ENCODE results near the gene NOTUM.

Gene NOTUM

DNA sequence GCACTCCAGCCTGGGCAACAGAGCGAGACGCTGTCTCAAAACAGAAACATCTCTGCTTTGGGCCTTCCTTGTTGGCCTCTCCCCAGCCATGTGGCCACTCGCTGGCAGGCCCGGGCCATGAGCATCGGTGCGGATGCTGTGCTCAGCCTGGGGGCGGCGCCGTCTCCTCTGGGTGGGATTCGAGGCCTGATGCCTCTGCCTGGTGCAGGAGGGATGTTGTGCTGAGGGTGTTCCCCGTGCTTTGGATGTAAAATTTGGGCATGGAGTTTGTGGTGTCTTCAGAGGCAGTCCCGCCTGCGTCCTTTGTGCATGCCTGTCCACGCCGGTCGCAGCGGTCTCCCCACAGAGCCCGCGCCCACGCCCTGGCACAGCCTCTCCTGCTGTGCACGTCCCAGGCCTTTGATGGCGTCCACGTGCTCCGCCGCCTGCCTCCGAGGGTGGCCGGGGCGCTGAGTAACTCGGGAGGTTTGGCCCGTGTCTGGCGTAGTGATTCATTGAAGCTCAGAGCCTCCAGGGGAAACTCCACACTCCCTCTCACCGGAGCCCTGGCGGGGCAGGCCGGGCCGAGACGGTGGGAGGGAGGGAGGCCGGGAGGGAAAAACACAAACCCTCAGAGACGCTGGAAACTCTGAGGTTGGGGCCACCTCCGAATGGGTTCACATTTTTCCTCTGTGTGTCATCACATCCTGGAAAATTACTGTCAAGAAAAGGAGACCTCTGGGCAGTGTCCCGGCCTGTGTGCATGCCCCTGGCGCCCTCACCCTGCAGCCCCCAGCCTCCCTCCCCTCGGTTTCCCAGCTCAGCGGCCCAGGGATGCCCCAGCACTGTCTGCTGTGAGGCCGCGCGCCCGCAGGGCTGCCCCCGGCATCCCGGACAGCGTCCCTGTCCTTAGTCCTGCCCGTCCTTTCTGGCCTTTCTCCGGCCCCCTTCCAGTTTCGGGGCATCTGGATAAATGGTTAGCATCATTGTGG, 42.7 kb upstream of the NOTUM start:
- H3K9ac ChIP-seq (ENCODE audit: low read depth, low read length, poor library complexity, severe bottlenecking) = no peak overlapping the region

DNA sequence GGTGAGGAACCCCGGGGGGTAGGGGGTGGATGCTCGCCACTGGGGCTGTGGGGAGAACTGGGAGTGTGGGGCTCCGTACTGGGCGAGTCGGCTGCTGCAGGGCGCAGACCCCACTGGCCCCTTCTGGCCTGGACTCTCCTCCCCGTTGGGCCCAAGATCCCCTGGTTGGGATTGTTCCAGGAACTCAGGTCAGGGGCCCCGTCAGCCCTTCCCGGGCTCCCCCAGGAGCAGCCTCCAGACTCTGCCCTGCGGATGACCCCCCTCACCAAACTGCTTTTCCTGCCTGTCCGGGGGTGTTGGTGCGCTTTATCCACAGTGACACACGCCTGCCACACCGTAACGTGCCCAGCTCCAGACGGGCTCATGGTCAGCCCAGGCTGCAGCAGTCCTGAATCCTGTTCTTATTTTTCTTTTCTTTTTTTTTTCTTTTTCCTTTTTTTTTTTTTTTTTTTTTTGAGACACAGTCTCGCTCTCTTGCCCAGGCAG, 40.6 kb upstream of the NOTUM start:
- H3K36me3 ChIP-seq (ENCODE audit: insufficient read depth, low read length) = no peaks in the 10 kb centered on the region
- H3K4me3 ChIP-seq (ENCODE audit: low read length, poor library complexity, severe bottlenecking) = no peak overlapping the region
- H3F3A ChIP-seq (ENCODE audit: low read depth) = no peaks in the 10 kb centered on the region
- H4K20me1 ChIP-seq (ENCODE audit: insufficient read depth, low read length, poor library complexity, severe bottlenecking) = no peaks in the 10 kb centered on the region
- no peak overlapping the region for H3K4me2 ChIP-seq (ENCODE audit: low read depth, low read length, poor library complexity, severe bottlenecking)
- no peaks in the 10 kb centered on the region for H3K27me3 ChIP-seq (ENCODE audit: insufficient read depth, low read length, poor library complexity, severe bottlenecking)
- H3K4me1 ChIP-seq (ENCODE audit: insufficient read depth, low read length, poor library complexity, severe bottlenecking) = no peaks in the 10 kb centered on the region
- H3K9me2 ChIP-seq (replicated peaks; ENCODE audit: low read depth, low read length) = no peaks in the 10 kb centered on the region
- no peaks in the 10 kb centered on the region for H3K9me3 ChIP-seq (ENCODE audit: insufficient read depth, low read depth, low read length)
- no peak overlapping the region for H3K9ac ChIP-seq (ENCODE audit: low read depth, low read length, poor library complexity, severe bottlenecking)
- no peaks in the 10 kb centered on the region for H3K79me2 ChIP-seq (ENCODE audit: insufficient read depth, low read length)
- TF ChIP-seq, protein P1, sequence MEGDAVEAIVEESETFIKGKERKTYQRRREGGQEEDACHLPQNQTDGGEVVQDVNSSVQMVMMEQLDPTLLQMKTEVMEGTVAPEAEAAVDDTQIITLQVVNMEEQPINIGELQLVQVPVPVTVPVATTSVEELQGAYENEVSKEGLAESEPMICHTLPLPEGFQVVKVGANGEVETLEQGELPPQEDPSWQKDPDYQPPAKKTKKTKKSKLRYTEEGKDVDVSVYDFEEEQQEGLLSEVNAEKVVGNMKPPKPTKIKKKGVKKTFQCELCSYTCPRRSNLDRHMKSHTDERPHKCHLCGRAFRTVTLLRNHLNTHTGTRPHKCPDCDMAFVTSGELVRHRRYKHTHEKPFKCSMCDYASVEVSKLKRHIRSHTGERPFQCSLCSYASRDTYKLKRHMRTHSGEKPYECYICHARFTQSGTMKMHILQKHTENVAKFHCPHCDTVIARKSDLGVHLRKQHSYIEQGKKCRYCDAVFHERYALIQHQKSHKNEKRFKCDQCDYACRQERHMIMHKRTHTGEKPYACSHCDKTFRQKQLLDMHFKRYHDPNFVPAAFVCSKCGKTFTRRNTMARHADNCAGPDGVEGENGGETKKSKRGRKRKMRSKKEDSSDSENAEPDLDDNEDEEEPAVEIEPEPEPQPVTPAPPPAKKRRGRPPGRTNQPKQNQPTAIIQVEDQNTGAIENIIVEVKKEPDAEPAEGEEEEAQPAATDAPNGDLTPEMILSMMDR (conservative IDR thresholded peaks at IDR 0.05; ENCODE audit: low read length) = no peak
- TF ChIP-seq EZH2phosphoT487 (IDR thresholded peaks at IDR 0.05; ENCODE audit: borderline replicate concordance) = no peak
- H2AFZ ChIP-seq (ENCODE audit: low read length) = no peak overlapping the region

More for the DNA sequence above, 42.7 kb upstream of the NOTUM start:
- no peaks in the 10 kb centered on the region for H3F3A ChIP-seq (ENCODE audit: low read depth)
- no peaks in the 10 kb centered on the region for H3K9me2 ChIP-seq (replicated peaks; ENCODE audit: low read depth, low read length)
- H2AFZ ChIP-seq (ENCODE audit: low read length) = no peak overlapping the region
- no peaks in the 10 kb centered on the region for H3K9me3 ChIP-seq (ENCODE audit: insufficient read depth, low read depth, low read length)
- no peak overlapping the region for H3K4me3 ChIP-seq (ENCODE audit: low read length, poor library complexity, severe bottlenecking)
- H4K20me1 ChIP-seq (ENCODE audit: insufficient read depth, low read length, poor library complexity, severe bottlenecking) = no peaks in the 10 kb centered on the region
- no peaks in the 10 kb centered on the region for H3K4me1 ChIP-seq (ENCODE audit: insufficient read depth, low read length, poor library complexity, severe bottlenecking)
- TF ChIP-seq, protein P1 (conservative IDR thresholded peaks at IDR 0.05; ENCODE audit: low read length) = no peak
- TF ChIP-seq EZH2phosphoT487 (IDR thresholded peaks at IDR 0.05; ENCODE audit: borderline replicate concordance) = no peak
- no peaks in the 10 kb centered on the region for H3K27me3 ChIP-seq (ENCODE audit: insufficient read depth, low read length, poor library complexity, severe bottlenecking)
- H3K79me2 ChIP-seq (ENCODE audit: insufficient read depth, low read length) = no peaks in the 10 kb centered on the region
- H3K36me3 ChIP-seq (ENCODE audit: insufficient read depth, low read length) = no peaks in the 10 kb centered on the region
- H3K4me2 ChIP-seq (ENCODE audit: low read depth, low read length, poor library complexity, severe bottlenecking) = no peak overlapping the region

DNA sequence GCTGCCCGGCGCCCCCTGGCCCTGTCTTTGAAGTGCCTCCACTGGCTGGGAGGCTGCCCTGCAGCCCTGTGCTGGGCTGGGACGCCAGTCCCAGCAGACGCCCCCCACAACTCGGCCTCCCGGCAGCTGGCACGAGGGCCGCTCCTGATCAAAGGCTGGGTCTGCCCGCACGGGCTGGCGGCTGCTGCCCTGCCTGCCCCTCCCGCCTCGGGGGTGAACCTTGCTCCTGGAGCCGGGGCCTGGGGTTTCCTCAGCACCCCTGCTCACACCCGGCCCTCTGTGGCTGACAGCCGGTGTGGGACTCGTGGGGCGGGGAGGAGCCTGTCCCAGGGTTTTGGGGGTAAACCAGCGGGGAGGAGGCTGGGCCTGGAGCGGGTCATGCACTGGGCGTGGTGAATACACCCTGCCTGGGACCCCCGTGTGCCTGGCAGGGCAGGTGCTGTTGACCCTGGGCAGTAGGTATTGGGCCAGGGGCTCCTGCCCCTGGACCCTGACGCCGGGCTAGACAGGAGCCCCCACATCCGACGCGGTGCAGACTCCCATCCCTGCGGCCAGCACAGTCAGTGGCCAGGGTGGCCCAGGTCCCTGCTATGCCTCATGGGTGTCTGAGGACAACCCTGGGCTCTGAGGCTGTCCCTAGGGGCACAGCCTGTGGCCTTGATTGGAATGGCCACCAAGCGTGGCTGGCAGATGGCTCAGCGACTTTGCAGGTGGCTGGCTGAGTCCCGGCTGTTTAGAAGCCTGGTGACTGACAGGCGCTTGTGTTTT, 40.0 kb upstream of the NOTUM start:
- no peaks in the 10 kb centered on the region for H3K36me3 ChIP-seq (ENCODE audit: insufficient read depth, low read length)
- no peaks in the 10 kb centered on the region for H3K27me3 ChIP-seq (ENCODE audit: insufficient read depth, low read length, poor library complexity, severe bottlenecking)
- no peaks in the 10 kb centered on the region for H3K79me2 ChIP-seq (ENCODE audit: insufficient read depth, low read length)
- TF ChIP-seq, protein P1 (conservative IDR thresholded peaks at IDR 0.05; ENCODE audit: low read length) = no peak
- no peak for TF ChIP-seq EZH2phosphoT487 (IDR thresholded peaks at IDR 0.05; ENCODE audit: borderline replicate concordance)
- no peaks in the 10 kb centered on the region for H4K20me1 ChIP-seq (ENCODE audit: insufficient read depth, low read length, poor library complexity, severe bottlenecking)
- no peak overlapping the region for H3K9ac ChIP-seq (ENCODE audit: low read depth, low read length, poor library complexity, severe bottlenecking)
- no peak overlapping the region for H3K4me3 ChIP-seq (ENCODE audit: low read length, poor library complexity, severe bottlenecking)
- no peaks in the 10 kb centered on the region for H3K9me2 ChIP-seq (replicated peaks; ENCODE audit: low read depth, low read length)
- no peaks in the 10 kb centered on the region for H3K9me3 ChIP-seq (ENCODE audit: insufficient read depth, low read depth, low read length)
- H3F3A ChIP-seq (ENCODE audit: low read depth) = no peaks in the 10 kb centered on the region
- no peaks in the 10 kb centered on the region for H3K4me1 ChIP-seq (ENCODE audit: insufficient read depth, low read length, poor library complexity, severe bottlenecking)
- H2AFZ ChIP-seq (ENCODE audit: low read length) = no peak overlapping the region
- H3K4me2 ChIP-seq (ENCODE audit: low read depth, low read length, poor library complexity, severe bottlenecking) = no peak overlapping the region
